Measurements from ENCODE around the gene BPIFB6.

BPIFB6 gene, protein sequence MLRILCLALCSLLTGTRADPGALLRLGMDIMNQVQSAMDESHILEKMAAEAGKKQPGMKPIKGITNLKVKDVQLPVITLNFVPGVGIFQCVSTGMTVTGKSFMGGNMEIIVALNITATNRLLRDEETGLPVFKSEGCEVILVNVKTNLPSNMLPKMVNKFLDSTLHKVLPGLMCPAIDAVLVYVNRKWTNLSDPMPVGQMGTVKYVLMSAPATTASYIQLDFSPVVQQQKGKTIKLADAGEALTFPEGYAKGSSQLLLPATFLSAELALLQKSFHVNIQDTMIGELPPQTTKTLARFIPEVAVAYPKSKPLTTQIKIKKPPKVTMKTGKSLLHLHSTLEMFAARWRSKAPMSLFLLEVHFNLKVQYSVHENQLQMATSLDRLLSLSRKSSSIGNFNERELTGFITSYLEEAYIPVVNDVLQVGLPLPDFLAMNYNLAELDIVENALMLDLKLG

GRCh38 chr20:33031531-33031930 lies at the start of gene BPIFB6:
BPIFB6 (plus strand) TSS chr20:33031648; CDS start chr20:33031648, 0 bp downstream.
- DNase-seq = no peak

DNA sequence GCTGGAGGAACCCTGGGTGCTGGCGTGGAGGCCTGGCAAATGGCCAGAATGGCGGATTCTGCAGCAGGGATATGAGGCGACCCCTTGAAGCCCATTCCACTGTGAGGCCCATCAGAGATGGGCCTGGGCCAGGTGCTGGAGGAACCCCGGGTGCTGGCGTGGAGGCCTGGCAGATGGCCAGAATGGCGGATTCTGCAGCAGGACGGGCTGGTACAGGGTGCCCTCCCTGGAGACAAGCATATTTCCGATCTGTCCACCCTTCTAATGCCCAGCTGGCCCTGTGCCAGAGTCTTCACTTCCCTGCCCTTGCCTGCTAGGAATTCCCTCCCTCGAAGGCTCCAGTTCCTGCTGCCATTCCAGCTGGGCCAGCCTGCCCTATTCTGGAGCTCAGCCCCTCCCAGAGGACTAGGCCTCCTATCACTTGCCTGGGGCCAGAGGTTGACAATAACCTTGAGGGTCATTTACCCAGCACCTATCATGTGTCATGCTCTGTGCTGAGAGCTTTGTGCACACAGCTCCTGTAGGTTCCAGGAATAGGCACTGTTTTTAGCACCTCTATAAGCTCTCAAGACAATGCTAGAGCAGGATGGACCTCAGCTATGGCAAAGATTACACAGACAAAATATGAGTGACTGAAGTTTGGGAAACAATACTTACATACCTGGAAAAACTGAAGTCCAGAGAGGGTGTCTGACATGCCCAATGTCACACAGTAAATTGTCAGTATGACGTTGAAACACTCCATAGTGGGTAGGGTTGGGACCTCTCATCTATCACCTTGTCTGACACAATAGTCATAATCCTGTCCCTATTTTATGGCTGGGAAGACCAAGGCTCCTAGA lies 48.6 kb upstream of the BPIFB6 start:
- DNase-seq = peak; percentile 99 to 100

- DNase-seq = no peak
These were observed 47.9 kb upstream of the BPIFB6 start for GRCh38 chr20:32983459-32984112.

- no peak for DNase-seq
These were observed 47.3 kb upstream of the BPIFB6 start for GRCh38 chr20:32984196-32984595.

- DNase-seq = no peak
These were observed 46.7 kb upstream of the BPIFB6 start for GRCh38 chr20:32984631-32985354.

- no peak for DNase-seq
These were observed 45.9 kb upstream of the BPIFB6 start for GRCh38 chr20:32985596-32985995.

GRCh38 chr20:32986331-32986966 lies 45.0 kb upstream of the BPIFB6 start:
- DNase-seq = no peak

- no peak for DNase-seq
These were observed 44.2 kb upstream of the BPIFB6 start for GRCh38 chr20:32987044-32987825.

DNA sequence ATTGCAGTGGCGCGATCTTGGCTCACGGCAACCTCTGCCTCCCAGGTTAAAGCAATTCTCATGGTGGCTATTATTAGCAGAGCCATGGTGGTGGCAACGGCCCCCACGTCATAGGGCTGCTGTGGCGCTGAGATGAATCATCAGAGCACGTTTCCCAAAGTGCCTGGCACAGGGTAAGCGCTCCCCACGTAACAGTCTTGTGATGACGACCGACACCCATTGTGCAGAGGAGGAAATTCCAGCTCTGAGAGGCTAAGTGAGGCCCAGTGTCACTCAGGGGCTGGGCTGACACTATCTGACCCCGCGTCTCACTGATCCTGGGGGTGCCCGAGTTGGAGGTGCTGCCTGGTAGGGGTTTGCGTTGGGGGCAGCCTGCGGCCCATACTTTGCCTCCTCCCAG lies 43.4 kb upstream of the BPIFB6 start:
- no peak for DNase-seq

DNA sequence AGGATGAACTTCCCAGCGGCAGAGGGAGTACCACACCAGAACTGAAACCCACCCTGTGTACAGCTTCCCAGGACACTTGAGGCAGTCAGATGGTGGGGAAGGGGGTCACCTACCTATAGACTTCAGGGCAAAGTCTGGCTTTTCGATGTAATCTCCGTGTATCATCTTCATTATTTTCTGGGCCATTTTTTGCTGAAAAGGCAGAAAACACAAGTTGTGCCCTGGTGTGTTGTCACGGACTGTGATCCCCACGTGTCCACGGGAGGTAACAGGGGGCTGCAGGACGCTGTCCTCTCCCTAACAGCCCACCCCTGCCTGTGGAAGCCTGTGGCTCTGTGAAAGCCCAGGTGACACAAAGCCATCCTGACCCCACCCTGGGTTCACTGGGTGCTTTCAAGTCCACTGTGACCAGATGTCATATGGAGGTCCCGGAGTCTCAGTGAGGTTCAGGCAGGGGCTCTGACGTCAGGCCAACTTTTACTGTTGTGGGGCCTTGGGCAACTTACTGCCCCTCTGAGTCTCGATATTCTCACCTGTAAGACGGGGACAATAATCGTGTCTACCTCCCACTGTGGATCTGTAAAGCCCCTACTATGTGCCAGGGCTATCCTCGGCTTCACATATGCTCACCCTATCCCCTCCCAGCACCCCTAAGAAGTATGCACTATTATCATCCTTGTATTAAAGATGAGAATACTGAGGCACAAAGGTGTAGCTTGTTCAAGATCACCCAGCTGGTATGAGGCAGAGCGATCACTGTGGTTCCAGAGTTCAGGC lies 41.8 kb upstream of the BPIFB6 start:
- DNase-seq = no peak

DNA sequence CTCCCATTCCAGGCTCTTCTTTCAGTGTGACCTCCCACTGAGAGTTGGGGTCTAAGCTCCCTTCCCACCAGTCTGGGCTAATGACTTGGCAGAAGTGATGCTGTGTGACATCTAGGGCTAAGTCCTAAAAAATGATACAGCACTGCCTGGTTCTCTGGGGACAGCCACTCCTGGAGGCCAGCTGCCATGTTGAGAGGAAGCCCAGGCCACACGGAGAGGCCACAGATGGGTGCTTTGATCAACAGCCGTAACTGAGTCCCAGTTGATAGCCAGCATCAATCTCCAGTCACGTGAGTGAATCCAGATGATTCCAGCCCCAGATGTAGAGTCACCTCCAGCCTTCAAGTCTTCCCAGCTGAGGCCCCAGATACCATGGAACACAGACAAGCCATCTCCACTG lies 41.0 kb upstream of the BPIFB6 start:
- no peak for DNase-seq

DNA sequence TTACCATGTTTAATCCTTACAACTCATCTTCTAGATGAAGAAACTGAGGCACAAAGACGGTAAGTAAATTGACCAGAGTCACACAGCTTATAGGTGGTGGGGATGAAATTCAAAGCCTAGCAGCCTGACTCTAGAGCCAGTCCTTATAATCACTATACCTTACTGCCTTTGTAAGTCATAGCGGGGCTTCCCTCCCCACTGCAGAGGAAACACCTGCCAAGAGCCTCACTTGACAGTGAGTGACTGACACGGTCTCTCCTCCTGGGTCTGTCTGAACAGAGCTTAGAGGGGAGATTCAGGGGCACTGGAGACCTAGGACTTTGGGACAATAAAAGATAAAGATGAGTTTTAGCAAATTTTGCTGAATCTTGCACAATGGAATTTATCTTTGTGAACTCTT lies 40.1 kb upstream of the BPIFB6 start:
- DNase-seq = no peak

- DNase-seq = peak; percentile 36 to 63
These were observed 39.4 kb upstream of the BPIFB6 start for GRCh38 chr20:32991792-32992641.

- DNase-seq = no peak
These were observed 37.9 kb upstream of the BPIFB6 start for GRCh38 chr20:32993496-32994050.

- DNase-seq = no peak
These were observed 35.6 kb upstream of the BPIFB6 start for GRCh38 chr20:32995802-32996201.

- DNase-seq = no peak
These were observed 34.0 kb upstream of the BPIFB6 start for GRCh38 chr20:32997431-32997830.

- no peak for DNase-seq
These were observed 31.7 kb upstream of the BPIFB6 start for GRCh38 chr20:32999603-33000250.

DNA sequence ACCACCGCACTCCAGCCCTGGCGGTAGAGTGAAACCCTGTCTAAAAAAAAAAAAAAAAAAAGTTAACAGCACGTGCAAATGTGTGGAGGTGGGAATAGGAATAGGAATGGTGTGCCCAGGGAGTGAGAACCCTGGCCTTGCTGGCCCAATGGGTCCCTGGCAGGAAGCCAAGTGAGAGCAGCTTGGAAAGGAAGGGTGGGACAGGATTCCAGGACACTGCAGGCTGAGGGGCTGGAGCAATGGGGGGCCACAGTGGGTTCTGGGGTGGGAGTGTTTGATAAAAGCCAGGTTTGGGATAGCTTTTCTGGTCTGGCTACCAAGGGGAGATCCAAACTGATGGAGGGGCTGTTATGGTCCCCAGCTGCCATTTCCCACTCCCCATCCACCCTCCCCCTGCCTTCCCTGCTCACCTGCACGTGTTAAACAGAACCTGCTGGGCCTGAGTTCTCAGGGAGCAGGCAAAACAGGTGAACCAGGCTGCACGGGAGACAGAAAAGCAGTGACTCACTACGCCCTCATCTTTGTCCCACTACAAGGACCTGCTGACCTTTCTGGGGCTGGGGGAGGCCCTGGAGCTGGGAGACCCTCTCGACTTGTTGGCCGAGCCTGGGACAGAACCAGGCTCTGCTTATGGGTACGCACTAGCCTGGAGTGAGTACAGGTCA lies 30.5 kb upstream of the BPIFB6 start:
- DNase-seq = no peak
